ENCODE data around the gene CROCC. TPM values are rescaled to one million over a fixed set of nuclear protein-coding genes. Genes with fewer than 3 reads are reported as not detected.
"Not testable (repeated sequence)": the region's sequence is repeated elsewhere in the genome, so short reads cannot be mapped to it uniquely, and the experiment has no call there.

Gene CROCC
- total RNA-seq, 1 donor from 2014 or later: 34.5 TPM

DNA sequence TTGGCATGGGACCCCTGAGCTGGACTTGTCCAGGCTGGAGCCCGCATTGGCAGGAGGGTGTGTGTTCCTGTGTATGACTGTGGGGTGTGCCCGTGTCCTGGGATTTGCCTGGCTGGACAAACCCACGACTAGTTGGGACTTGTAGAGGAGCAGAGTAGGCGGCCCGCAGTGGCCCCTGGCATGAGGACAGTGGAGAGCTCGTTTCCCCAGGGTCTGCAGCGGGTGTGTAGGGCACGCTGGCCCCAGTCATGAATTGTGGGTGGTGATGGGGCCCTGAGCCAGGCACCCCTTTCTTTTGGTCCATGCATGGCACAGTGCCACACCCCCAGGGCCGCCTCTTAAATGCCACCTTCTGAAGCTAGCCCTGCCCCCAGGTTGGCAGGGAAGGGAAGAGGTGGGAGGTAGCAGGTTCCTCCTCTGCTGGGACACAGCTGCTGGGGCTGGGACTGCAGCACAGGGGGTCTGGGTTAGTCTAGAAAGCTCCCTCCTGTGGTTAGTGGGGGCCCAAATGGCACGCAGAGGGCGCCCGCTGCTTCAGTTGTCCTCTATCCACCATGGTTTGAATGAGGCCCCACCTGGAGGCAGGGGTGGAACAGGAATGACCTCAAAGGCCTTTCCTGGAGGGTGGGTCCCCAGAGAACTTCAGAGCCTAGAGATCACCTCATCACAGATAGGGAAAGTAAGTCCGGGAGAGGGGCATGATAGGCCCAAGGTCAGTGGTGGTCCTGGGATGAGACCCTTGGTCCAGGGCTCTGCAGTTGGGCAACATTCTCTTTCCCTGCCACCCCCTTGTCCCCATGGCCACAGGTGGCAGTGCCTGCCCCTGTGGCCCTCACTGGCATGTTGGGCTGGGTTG is 4.1 kb downstream of the CROCC start:
- H3K27ac Mint-ChIP-seq (ENCODE audit: unreplicated experiment): peak overlapping the region; percentile 25
- H3K9me3 Mint-ChIP-seq (ENCODE audit: unreplicated experiment): no peaks in the 10 kb centered on the region
- no peaks in the 10 kb centered on the region for H3K36me3 Mint-ChIP-seq (ENCODE audit: unreplicated experiment)
- peaks cover 17% of the 10 kb centered on the region for H3K4me1 Mint-ChIP-seq (ENCODE audit: unreplicated experiment)
- TF ChIP-seq CTCF (IDR thresholded peaks at IDR 0.05): no peak
- no peak for DNase-seq (ENCODE audit: extremely low spot score, unreplicated experiment)
- no peak overlapping the region for H3K4me3 Mint-ChIP-seq (ENCODE audit: unreplicated experiment)
- no peaks in the 10 kb centered on the region for H3K27me3 Mint-ChIP-seq (ENCODE audit: unreplicated experiment)

DNA sequence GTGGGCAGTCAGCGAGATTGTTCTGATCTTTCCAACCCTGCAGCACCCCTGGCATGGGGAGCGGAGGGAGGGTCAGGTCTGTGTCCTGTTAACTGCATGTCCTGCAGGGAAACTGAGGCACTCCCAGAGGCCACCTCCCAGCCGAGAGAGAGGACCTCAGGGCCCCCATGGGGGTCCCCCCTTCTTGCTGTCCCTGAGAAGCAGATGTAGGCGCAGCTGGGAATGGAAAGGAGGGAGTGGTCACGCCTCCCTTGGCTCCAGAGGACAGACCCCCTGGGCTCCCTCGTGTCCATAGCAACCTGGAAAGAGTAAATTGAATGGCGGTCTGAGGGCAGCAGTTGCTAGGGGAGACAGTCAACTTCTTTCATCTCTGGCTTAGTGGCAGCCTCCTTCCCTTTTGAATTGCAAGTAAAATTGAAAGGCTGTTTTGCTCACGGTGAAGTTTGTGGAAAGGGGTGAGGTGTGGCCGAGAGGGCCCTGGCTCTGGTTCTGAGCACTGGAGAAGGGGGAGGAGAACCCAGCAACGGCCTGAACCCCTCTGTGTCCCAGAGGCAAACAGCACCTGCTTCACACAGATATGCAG is 4.9 kb downstream of the CROCC start:
- H3K27me3 Mint-ChIP-seq (ENCODE audit: unreplicated experiment): no peaks in the 10 kb centered on the region
- no peaks in the 10 kb centered on the region for H3K36me3 Mint-ChIP-seq (ENCODE audit: unreplicated experiment)
- H3K4me1 Mint-ChIP-seq (ENCODE audit: unreplicated experiment): peaks cover 13% of the 10 kb centered on the region
- no peaks in the 10 kb centered on the region for H3K9me3 Mint-ChIP-seq (ENCODE audit: unreplicated experiment)
- no peak for TF ChIP-seq CTCF (IDR thresholded peaks at IDR 0.05)
- H3K27ac Mint-ChIP-seq (ENCODE audit: unreplicated experiment): no peak overlapping the region
- H3K4me3 Mint-ChIP-seq (ENCODE audit: unreplicated experiment): no peak overlapping the region
- DNase-seq (ENCODE audit: extremely low spot score, unreplicated experiment): no peak

GRCh38 chr1:16927256-16927655 is 5.5 kb downstream of the CROCC start:
- no peaks in the 10 kb centered on the region for H3K9me3 Mint-ChIP-seq (ENCODE audit: unreplicated experiment)
- no peak overlapping the region for H3K4me3 Mint-ChIP-seq (ENCODE audit: unreplicated experiment)
- peaks cover 11% of the 10 kb centered on the region for H3K4me1 Mint-ChIP-seq (ENCODE audit: unreplicated experiment)
- TF ChIP-seq CTCF (IDR thresholded peaks at IDR 0.05): no peak
- H3K36me3 Mint-ChIP-seq (ENCODE audit: unreplicated experiment): peaks cover under 1% of the 10 kb centered on the region
- H3K27me3 Mint-ChIP-seq (ENCODE audit: unreplicated experiment): no peaks in the 10 kb centered on the region
- no peak overlapping the region for H3K27ac Mint-ChIP-seq (ENCODE audit: unreplicated experiment)
- no peak for DNase-seq (ENCODE audit: extremely low spot score, unreplicated experiment)

DNA sequence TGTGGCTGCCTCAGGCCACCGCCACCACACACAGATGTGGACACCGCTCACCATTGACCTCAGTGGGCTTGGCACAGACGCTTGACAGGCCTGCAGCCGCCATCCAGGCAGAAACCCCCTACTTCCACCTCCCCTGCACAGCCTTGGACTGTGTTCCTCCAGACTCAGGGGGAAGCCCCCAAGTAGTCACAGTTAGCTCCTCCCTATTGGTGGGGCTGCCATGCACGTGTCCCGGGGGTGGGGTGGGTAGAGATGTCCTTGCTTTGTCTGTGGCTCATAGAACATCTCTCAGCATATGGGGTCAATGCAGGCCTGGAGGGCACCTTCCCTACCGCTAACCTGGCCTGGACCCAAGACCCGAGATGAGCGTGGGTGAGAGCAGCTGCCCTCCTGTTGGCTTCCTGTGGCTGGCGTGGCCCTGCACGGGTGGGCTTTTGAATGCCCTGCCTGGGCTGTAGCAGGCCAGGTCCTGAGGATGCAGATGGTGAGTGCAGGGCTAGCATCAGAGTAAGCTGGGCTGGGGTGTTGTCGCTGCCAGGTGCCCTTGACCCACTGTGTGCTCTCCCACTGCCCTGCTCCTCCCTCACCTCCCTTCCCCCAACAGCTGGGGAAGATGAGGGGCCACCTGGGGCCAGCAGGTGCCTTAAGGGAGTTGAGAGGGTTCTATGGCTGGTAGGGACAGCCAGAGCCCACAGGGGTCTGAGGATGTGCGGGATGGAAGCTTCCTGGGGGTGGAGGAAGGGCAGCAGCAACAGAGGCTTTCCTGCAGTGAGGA is 6.2 kb downstream of the CROCC start:
- Mint-ChIP-seq H3K4me1 (ENCODE audit: unreplicated experiment) (peaks cover 13% of the 10 kb centered on the region), H3K9me3 (ENCODE audit: unreplicated experiment) (no peaks in the 10 kb centered on the region), H3K36me3 (ENCODE audit: unreplicated experiment) (peaks cover 3% of the 10 kb centered on the region), H3K4me3 (ENCODE audit: unreplicated experiment) (no peak overlapping the region), H3K27me3 (ENCODE audit: unreplicated experiment) (no peaks in the 10 kb centered on the region), H3K27ac (ENCODE audit: unreplicated experiment) (peak overlapping the region; percentile 14)
- no peak for DNase-seq (ENCODE audit: extremely low spot score, unreplicated experiment)
- no peak for TF ChIP-seq CTCF (IDR thresholded peaks at IDR 0.05)

GRCh38 chr1:16929146-16930041 is 7.7 kb downstream of the CROCC start:
- H3K4me3 Mint-ChIP-seq (ENCODE audit: unreplicated experiment); H3K27ac Mint-ChIP-seq (ENCODE audit: unreplicated experiment); H3K36me3 Mint-ChIP-seq (ENCODE audit: unreplicated experiment); H3K9me3 Mint-ChIP-seq (ENCODE audit: unreplicated experiment); H3K27me3 Mint-ChIP-seq (ENCODE audit: unreplicated experiment); DNase-seq (ENCODE audit: extremely low spot score, unreplicated experiment): not testable (repeated sequence)
- peaks cover 13% of the 10 kb centered on the region for H3K4me1 Mint-ChIP-seq (ENCODE audit: unreplicated experiment)

- DNase-seq (ENCODE audit: extremely low spot score, unreplicated experiment); H3K4me1 Mint-ChIP-seq (ENCODE audit: unreplicated experiment); H3K9me3 Mint-ChIP-seq (ENCODE audit: unreplicated experiment); H3K27me3 Mint-ChIP-seq (ENCODE audit: unreplicated experiment); H3K4me3 Mint-ChIP-seq (ENCODE audit: unreplicated experiment); H3K27ac Mint-ChIP-seq (ENCODE audit: unreplicated experiment); H3K36me3 Mint-ChIP-seq (ENCODE audit: unreplicated experiment): not testable (repeated sequence)
These were observed 9.6 kb downstream of the CROCC start for GRCh38 chr1:16931206-16931934.

- not testable (repeated sequence) for DNase-seq (ENCODE audit: extremely low spot score, unreplicated experiment); H3K27ac Mint-ChIP-seq (ENCODE audit: unreplicated experiment); H3K27me3 Mint-ChIP-seq (ENCODE audit: unreplicated experiment); H3K4me1 Mint-ChIP-seq (ENCODE audit: unreplicated experiment); H3K9me3 Mint-ChIP-seq (ENCODE audit: unreplicated experiment); H3K4me3 Mint-ChIP-seq (ENCODE audit: unreplicated experiment)
- peaks cover 11% of the 10 kb centered on the region for H3K36me3 Mint-ChIP-seq (ENCODE audit: unreplicated experiment)
These were observed 12.2 kb downstream of the CROCC start for GRCh38 chr1:16933945-16934344.
